A549 treated with CORT108297 at 1 μM for 4 hours (cell line): ENCODE results near the gene MTF2. TPM values are rescaled to one million over a fixed set of nuclear protein-coding genes. Genes with fewer than 3 reads are reported as not detected.

ENCODE experiments used
- total RNA-seq: library from RNA; stranded (reverse); fragments of 200-300 nt; extraction: Qiagen RNA extraction; gene quantifications from 5 replicates; pipeline ENCODE4 v1.2.3, GENCODE V29; 2022

Gene MTF2
- total RNA-seq: 9.5 to 15.7 TPM (median 12.9 TPM) in 5 replicates

GRCh38 chr1:93078986-93079654, at the start of gene MTF2:
MTF2 (plus strand) TSS chr1:93079283; CDS start chr1:93079527, 244 bp downstream.

GRCh38 chr1:93179886-93180722, 101.0 kb downstream of the MTF2 start, which contains the start of gene TMED5:
TMED5 (minus strand) TSS chr1:93180413; CDS start chr1:93180242, 171 bp downstream.

GRCh38 chr1:93180723-93181613, 101.9 kb downstream of the MTF2 start, which contains the start of gene CCDC18:
CCDC18 (plus strand) TSS chr1:93180724; CDS start chr1:93183362, 2,638 bp downstream.

Other genes with a start within 250 kb of the MTF2 start
- 1,107 to 1,187 TPM (median 1,150 TPM) in 5 replicates for gene RPL5, start 247.2 kb upstream of the MTF2 start, total RNA-seq
- 8.1 to 10.1 TPM (median 9.7 TPM) in 5 replicates for gene DIPK1A, start 117.8 kb upstream of the MTF2 start, total RNA-seq
- 29.8 to 38.1 TPM (median 34.7 TPM) in 5 replicates for gene TMED5, start 101.1 kb downstream of the MTF2 start, total RNA-seq
- gene CCDC18, start 101.4 kb downstream of the MTF2 start, total RNA-seq: 4.8 to 9.5 TPM (median 5.3 TPM) in 5 replicates